WTC11 (cell line): ENCODE results near the gene GFRA1.

Experiments used
- AR ChIP-seq: fragments of 250-450 bp; sonication (Bioruptor Pico); IDR thresholded peaks from 2 replicates; pipeline ENCODE4 v1.9.0; 2021; ENCODE audit warnings: mild to moderate bottlenecking
- CREM ChIP-seq: sonication (generic); formaldehyde crosslinking; IDR thresholded peaks from 2 replicates; pipeline ENCODE4 v1.8.1; 2022; ENCODE audit warnings: mild to moderate bottlenecking, missing genetic modification reagents, moderate library complexity
- CTCF ChIP-seq: fragments of 200-600 bp; IDR thresholded peaks from 2 replicates; pipeline ENCODE4 v1.8.0; 2022; ENCODE audit warnings: antibody characterized with exemption
- ESRRA ChIP-seq: sonication (generic); formaldehyde crosslinking; IDR thresholded peaks from 2 replicates; pipeline ENCODE4 v1.8.1; 2022; ENCODE audit warnings: mild to moderate bottlenecking, missing genetic modification reagents, borderline replicate concordance
- FOXJ3 ChIP-seq: sonication (generic); formaldehyde crosslinking; IDR thresholded peaks from 2 replicates; pipeline ENCODE4 v1.9.0; 2021; ENCODE audit warnings: missing genetic modification reagents, mild to moderate bottlenecking, borderline replicate concordance
- FOXK1 ChIP-seq: sonication (generic); formaldehyde crosslinking; IDR thresholded peaks from 2 replicates; pipeline ENCODE4 v1.8.0; 2022; ENCODE audit warnings: mild to moderate bottlenecking, moderate library complexity, missing genetic modification reagents
- JUN ChIP-seq: sonication (generic); formaldehyde crosslinking; IDR thresholded peaks from 2 replicates; pipeline ENCODE4 v1.8.0; 2023; ENCODE audit warnings: mild to moderate bottlenecking, missing genetic modification reagents
- MAX ChIP-seq: sonication (generic); formaldehyde crosslinking; IDR thresholded peaks from 2 replicates; pipeline ENCODE4 v1.8.0; 2022; ENCODE audit warnings: mild to moderate bottlenecking, missing genetic modification reagents
- RELA ChIP-seq: sonication (generic); formaldehyde crosslinking; IDR thresholded peaks from 2 replicates; pipeline ENCODE4 v1.8.1; 2022; ENCODE audit warnings: missing genetic modification reagents, mild to moderate bottlenecking, borderline replicate concordance
- SP1 ChIP-seq: sonication (generic); formaldehyde crosslinking; conservative IDR thresholded peaks from 2 replicates; pipeline ENCODE4 v1.8.1; 2022; ENCODE audit warnings: missing genetic modification reagents
- USF2 ChIP-seq: sonication (generic); formaldehyde crosslinking; IDR thresholded peaks from 2 replicates; pipeline ENCODE4 v1.8.1; 2023; ENCODE audit warnings: mild to moderate bottlenecking, missing genetic modification reagents, moderate library complexity
- ZNF423 ChIP-seq: fragments of 250-450 bp; sonication (Bioruptor Pico); IDR thresholded peaks from 2 replicates; pipeline ENCODE4 v2.1.2; 2022; ENCODE audit warnings: mild to moderate bottlenecking, moderate library complexity

- TF ChIP-seq CTCF (no peak), CREM (CRISPR knock-in tag) (no peak), FOXK1 (CRISPR knock-in tag) (no peak), RELA (no peak), FOXJ3 (CRISPR knock-in tag) (no peak), ESRRA (CRISPR knock-in tag) (no peak), SP1 (CRISPR knock-in tag) (no peak), USF2 (CRISPR knock-in tag) (no peak), MAX (CRISPR knock-in tag) (no peak), AR (CRISPR knock-in tag) (no peak), JUN (CRISPR knock-in tag) (no peak), ZNF423 (CRISPR knock-in tag) (no peak)
Measured at GRCh38 chr10:116100984-116101383, 172.0 kb downstream of the GFRA1 start.
